ENCODE data around the gene COX15. TPM values are rescaled to one million over a fixed set of nuclear protein-coding genes. Genes with fewer than 3 reads are reported as not detected.

Gene COX15
- total RNA-seq, 2 donors from 2014 or later = 36.5 to 41.2 TPM

GRCh38 chr10:99765672-99766301 is 33.9 kb upstream of the COX15 start:
- intact Hi-C loops (cut with DNase I) = no loop called here
- Histone ChIP-seq H3K27me3 (replicated peaks; ENCODE audit: insufficient read depth) (no peaks in the 10 kb centered on the region), H3K27ac (no peak overlapping the region), H3K9me3 (no peaks in the 10 kb centered on the region), H3K4me1 (replicated peaks) (no peaks in the 10 kb centered on the region), H3K36me3 (no peaks in the 10 kb centered on the region), H3K4me3 (no peak overlapping the region)
- TF ChIP-seq POLR2AphosphoS5 (IDR thresholded peaks at IDR 0.05) = no peak
- no peak for TF ChIP-seq CTCF (IDR thresholded peaks at IDR 0.05)
- TF ChIP-seq POLR2A (IDR thresholded peaks at IDR 0.05) = no peak
- DNase-seq (ENCODE audit: low spot score) = no peak
- 55% methylated on average over 4 of the region's 4 CpGs for WGBS

GRCh38 chr10:99761365-99761764 is 29.4 kb upstream of the COX15 start:
- Histone ChIP-seq H3K4me3 (no peak overlapping the region), H3K27me3 (replicated peaks; ENCODE audit: insufficient read depth) (no peaks in the 10 kb centered on the region), H3K9me3 (no peaks in the 10 kb centered on the region), H3K36me3 (no peaks in the 10 kb centered on the region), H3K27ac (no peak overlapping the region), H3K4me1 (replicated peaks) (no peaks in the 10 kb centered on the region)
- TF ChIP-seq POLR2A (IDR thresholded peaks at IDR 0.05) (no peak), POLR2AphosphoS5 (IDR thresholded peaks at IDR 0.05) (no peak), CTCF (IDR thresholded peaks at IDR 0.05) (no peak)
- no peak for DNase-seq (ENCODE audit: low spot score)
- intact Hi-C loops (cut with DNase I) = no loop called here

- Histone ChIP-seq H3K4me1 (replicated peaks) (no peaks in the 10 kb centered on the region), H3K4me3 (no peak overlapping the region), H3K9me3 (no peaks in the 10 kb centered on the region), H3K36me3 (no peaks in the 10 kb centered on the region), H3K27ac (no peak overlapping the region), H3K27me3 (replicated peaks; ENCODE audit: insufficient read depth) (no peaks in the 10 kb centered on the region)
- intact Hi-C loops (cut with DNase I) = no loop called here
- TF ChIP-seq POLR2A (IDR thresholded peaks at IDR 0.05) (no peak), POLR2AphosphoS5 (IDR thresholded peaks at IDR 0.05) (no peak), CTCF (IDR thresholded peaks at IDR 0.05) (no peak)
- DNase-seq (ENCODE audit: low spot score) = no peak
- WGBS = 41% methylated on average over 1 of the region's 1 CpG
Measured at GRCh38 chr10:99760321-99760720, 28.4 kb upstream of the COX15 start.

- no peaks in the 10 kb centered on the region for H3K36me3 ChIP-seq
- intact Hi-C loops (cut with DNase I) = no loop called here
Measured at GRCh38 chr10:99758211-99758891, 26.4 kb upstream of the COX15 start.

More at GRCh38 chr10:99758211-99758891, 26.4 kb upstream of the COX15 start:
- no peaks in the 10 kb centered on the region for H3K4me1 ChIP-seq (replicated peaks)
- 94% methylated on average over 2 of the region's 2 CpGs for WGBS
- H3K27ac ChIP-seq = no peak overlapping the region
- no peak overlapping the region for H3K4me3 ChIP-seq
- H3K9me3 ChIP-seq = no peaks in the 10 kb centered on the region
- TF ChIP-seq POLR2AphosphoS5 (IDR thresholded peaks at IDR 0.05) (no peak), CTCF (IDR thresholded peaks at IDR 0.05) (no peak), POLR2A (IDR thresholded peaks at IDR 0.05) (no peak)
- DNase-seq (ENCODE audit: low spot score) = no peak
- H3K27me3 ChIP-seq (replicated peaks; ENCODE audit: insufficient read depth) = no peaks in the 10 kb centered on the region
